GM20000 (cell line): ENCODE measurements around the gene WASL.
"Not testable (repeated sequence)": the region's sequence is repeated elsewhere in the genome, so short reads cannot be mapped to it uniquely, and the experiment has no call there.

ENCODE experiments used
- DNase-seq: peaks from one replicate; pipeline ENCODE4 v3.0.0; 2012; ENCODE audit warnings: low spot score
- TF ChIP-seq, protein P1 (sequence below): IDR thresholded peaks from 2 replicates; pipeline ENCODE4 v1.5.1; 2012; ENCODE audit warnings: mild to moderate bottlenecking, control low read depth; ENCODE audit errors: extremely low read depth, missing control alignments

The WASL gene

DNA sequence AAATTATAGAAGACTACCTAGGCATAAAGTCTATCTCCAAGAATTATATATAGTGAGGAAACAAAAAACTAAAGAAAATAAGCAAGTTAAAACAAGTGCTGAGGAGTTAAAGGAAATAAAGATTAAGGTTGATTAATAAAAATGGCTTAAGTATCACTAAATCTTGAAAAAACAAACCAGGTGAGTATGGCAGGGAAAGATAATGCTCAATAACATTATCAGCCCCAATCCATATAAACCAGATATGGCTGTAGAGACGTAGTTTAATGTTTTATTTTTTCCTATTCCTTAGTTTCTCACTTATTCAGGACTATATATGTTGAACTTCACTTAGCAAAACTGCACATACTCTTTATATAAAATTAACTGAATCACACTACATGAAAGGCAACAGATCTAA, 4.4 kb downstream of the WASL start:
- DNase-seq = no peak

DNA sequence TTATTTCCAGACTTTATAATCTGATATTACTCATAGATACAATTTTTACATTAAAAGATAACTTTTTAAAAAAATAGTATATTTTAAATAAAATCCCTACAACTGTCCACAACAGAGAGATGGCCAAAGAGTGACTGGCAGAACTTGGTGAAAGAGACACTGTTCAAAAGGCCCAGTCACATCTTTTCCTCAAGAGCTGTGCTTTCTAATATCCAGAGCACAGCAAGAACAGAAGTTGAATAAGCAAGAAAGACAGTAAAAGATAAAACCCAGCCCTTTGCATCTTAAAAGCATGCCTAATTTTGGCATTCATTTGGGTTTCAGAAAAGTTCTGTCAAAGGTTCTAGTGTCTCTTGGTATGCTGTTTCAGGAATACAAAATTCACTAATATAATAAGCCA, 6.9 kb downstream of the WASL start:
- DNase-seq = no peak
- TF ChIP-seq, protein P1, sequence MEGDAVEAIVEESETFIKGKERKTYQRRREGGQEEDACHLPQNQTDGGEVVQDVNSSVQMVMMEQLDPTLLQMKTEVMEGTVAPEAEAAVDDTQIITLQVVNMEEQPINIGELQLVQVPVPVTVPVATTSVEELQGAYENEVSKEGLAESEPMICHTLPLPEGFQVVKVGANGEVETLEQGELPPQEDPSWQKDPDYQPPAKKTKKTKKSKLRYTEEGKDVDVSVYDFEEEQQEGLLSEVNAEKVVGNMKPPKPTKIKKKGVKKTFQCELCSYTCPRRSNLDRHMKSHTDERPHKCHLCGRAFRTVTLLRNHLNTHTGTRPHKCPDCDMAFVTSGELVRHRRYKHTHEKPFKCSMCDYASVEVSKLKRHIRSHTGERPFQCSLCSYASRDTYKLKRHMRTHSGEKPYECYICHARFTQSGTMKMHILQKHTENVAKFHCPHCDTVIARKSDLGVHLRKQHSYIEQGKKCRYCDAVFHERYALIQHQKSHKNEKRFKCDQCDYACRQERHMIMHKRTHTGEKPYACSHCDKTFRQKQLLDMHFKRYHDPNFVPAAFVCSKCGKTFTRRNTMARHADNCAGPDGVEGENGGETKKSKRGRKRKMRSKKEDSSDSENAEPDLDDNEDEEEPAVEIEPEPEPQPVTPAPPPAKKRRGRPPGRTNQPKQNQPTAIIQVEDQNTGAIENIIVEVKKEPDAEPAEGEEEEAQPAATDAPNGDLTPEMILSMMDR = no peak

More for the DNA sequence above, 4.4 kb downstream of the WASL start:
- TF ChIP-seq, protein P1 = no peak

DNA sequence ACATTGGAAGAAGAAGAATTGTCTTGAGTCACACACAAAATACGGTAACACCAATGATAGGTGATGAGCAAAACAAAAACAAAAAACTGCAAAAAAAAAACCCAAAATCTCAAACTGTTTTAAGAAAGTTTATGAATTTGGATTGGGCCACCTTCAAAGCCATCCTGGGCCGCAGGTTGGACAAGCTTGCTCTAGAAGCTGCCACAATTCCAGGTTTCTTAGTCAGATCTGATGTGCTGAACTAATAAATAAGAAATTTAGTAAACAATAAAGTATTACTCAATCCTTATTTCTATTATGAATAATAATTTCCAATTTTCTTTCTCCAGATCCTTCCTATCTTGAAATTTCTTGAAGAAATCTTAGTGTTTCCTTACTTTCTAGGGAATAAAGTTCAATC, 10.0 kb downstream of the WASL start:
- no peak for DNase-seq
- TF ChIP-seq, protein P1 = no peak

DNA sequence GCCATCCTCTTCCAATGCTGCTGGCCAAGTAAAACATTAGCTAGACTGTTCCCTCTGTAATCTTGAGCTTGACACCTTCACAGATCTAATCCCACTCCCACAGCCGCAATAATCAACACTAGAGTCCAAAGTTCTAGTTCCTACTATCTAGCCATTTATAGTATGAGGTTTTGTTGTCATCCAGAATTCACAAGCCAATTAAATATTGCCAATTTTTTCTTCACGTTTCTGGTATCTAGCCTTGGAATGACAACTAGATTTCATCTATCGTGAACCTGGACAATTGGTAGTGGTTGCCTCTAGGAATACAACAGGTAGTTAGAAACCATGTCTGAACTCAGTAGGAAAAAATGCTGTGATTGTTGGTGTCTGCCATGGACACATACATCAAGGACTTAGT, 10.4 kb downstream of the WASL start:
- TF ChIP-seq, protein P1 = no peak
- DNase-seq = no peak

DNA sequence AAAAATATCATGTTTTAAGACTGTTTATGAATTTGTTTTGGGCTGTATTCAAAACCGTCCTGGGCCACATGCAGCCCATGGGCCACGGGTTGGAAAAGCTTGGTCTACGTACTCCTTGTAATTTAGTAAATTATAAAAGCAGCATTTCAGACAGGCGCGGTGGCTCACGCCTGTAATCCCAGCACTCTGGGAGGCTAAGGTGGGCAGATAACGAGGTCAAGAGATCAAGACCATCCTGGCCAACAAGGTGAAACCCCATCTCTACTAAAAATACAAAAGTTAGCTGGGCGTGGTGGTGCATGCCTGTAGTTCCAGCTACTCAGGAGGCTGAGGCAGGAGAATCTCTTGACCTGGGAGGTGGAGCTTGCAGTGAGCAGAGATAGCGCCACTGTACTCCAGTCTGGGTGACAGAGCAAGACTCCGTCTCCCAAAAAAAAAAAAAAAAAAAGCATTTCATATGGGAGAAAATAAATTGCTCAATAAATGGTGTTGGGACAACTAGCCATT, 11.6 kb downstream of the WASL start:
- DNase-seq = not testable (repeated sequence)

DNA sequence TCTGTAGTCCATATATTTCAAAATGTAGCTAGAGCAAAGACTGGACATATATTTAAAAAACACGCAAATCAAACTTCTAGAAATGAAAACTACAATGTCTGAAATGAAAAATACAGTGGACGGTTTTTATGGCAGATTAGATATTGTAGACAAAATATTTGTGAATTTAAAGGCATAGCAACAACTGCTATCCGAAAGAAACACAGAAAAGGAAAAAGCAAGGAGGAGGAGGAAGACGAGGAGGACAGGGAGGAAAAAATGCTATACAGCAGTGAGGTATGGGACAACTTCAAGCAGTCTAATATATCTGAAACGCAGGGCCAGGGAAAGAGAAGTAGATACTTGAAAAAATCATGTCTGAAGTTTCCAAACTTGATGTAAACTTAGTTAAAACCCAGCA, 13.3 kb downstream of the WASL start:
- no peak for DNase-seq
- TF ChIP-seq, protein P1 = no peak

DNA sequence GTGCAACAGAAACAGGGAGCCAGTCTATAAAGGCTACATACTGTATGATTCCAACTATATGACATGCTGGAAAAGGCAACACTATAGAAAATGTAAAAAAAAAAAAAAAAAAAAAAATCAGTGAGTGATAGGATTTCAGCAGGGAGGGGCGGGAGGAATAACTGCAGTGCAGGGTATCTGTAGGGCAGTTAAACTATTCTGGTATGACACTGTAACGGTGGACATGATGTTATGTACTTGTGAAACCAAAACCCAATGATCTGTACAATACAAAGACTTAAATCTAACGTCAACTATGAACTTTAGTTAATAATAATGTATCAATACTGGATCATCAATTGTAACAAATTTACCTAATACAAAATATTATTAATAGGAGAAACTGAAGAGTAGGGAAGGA, 14.3 kb downstream of the WASL start:
- TF ChIP-seq, protein P1 = no peak
- no peak for DNase-seq

DNA sequence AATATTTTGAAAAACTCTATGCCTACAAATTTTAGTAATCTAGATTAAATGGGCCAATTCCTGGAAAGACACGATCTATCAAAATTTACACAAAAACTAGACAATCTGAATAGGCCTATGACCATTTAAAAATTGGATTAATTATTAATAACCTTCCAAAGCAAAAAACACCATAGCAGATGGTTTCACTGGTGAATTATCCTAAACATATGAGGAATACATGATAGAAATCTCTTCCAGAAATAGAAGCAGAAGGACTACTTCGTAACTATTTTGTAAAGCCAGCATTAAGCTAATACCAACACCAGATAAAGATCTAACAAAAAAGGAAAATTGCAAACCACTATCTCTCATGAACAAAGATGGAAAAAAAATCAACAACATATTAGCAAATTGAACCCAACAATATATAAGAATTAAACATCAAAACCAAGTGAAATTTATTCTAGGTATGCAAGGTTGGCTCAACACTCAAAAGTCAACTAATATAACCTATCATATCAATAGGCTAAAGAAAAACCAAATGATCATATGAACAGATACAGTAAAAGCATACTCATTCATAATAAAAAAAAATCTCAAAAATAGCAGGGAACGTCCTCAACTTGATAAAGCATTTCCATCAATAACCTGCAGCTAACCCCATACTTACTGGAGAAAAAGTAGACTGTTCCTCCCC, 16.3 kb downstream of the WASL start:
- DNase-seq = no peak

More for the DNA sequence above, 16.3 kb downstream of the WASL start:
- TF ChIP-seq, protein P1 = no peak
